A549 (cell line): ENCODE results near the gene FHIT.

Source experiments
- BHLHE40 ChIP-seq: IDR thresholded peaks from 2 replicates; pipeline ENCODE4 v1.6.1; 2012; ENCODE audit warnings: low read depth, low read length, inconsistent platforms
- CBX8 ChIP-seq: fragments of 200-600 bp; sonication (generic); IDR thresholded peaks from 2 replicates; pipeline ENCODE4 v1.6.1; 2016
- CTCF ChIP-seq: fragments of >200 bp; sonication (Bioruptor Twin); formaldehyde crosslinking; IDR thresholded peaks from 3 replicates; pipeline ENCODE4 v1.5.1; 2016
- POLR2A ChIP-seq: IDR thresholded peaks from 2 replicates; pipeline ENCODE4 v1.6.1; 2012; ENCODE audit warnings: mild to moderate bottlenecking, low read length

GRCh38 chr3:60260546-60260945 is 990.7 kb downstream of the FHIT start:
- TF ChIP-seq CTCF (no peak), POLR2A (no peak), CBX8 (no peak), BHLHE40 (no peak)
